Sigmoid colon (tissue), 7 donors: ENCODE data around the gene DLL4. TPM values are rescaled to one million over a fixed set of nuclear protein-coding genes. Genes with fewer than 3 reads are reported as not detected.

Experiments
- DNase-seq: peaks from one replicate; pipeline ENCODE4 v3.0.0-alpha.2; 2019
- H3K27ac ChIP-seq, 4 donors: fragments of 200-600 bp; sonication (generic); one replicate each; pipeline ENCODE4 v1.5.1; 2016 to 2019; ENCODE audit warnings: mild to moderate bottlenecking in 1 of 4
- H3K27me3 ChIP-seq, 3 donors: fragments of 200-600 bp; sonication (generic); one replicate each; pipeline ENCODE4 v1.5.1; 2019; ENCODE audit warnings: mild to moderate bottlenecking in 1 of 3
- H3K36me3 ChIP-seq, 4 donors: fragments of 200-600 bp; sonication (generic); one replicate each; pipeline ENCODE4 v1.5.1; 2016 to 2019
- H3K4me1 ChIP-seq, 4 donors: fragments of 200-600 bp; sonication (generic); one replicate each; pipeline ENCODE4 v1.5.1; 2017 to 2019
- H3K4me3 ChIP-seq, 4 donors: fragments of 200-600 bp; sonication (generic); one replicate each; pipeline ENCODE4 v1.5.1; 2017 to 2019; ENCODE audit warnings: mild to moderate bottlenecking in 2 of 4, moderate library complexity in 1 of 4
- H3K9me3 ChIP-seq, 4 donors: fragments of 200-600 bp in 3 of 4; sonication (generic) in 3 of 4; one replicate each; pipeline versions ENCODE4 v1.5.1 to v1.6.1; 2013 to 2019
- EP300 ChIP-seq, 4 donors: sonication (generic); formaldehyde crosslinking; IDR thresholded peaks; one replicate each; pipeline ENCODE4 v1.6.1; 2017; ENCODE audit warnings: antibody characterized with exemption in 4 of 4
- POLR2A ChIP-seq, 2 donors: fragments of 450-650 bp; IDR thresholded peaks; one replicate each; pipeline ENCODE4 v1.6.1; 2016; ENCODE audit warnings: antibody characterized with exemption in 2 of 2, mild to moderate bottlenecking in 2 of 2, moderate library complexity in 2 of 2
- POLR2AphosphoS5 ChIP-seq, 4 donors: sonication (generic); formaldehyde crosslinking; IDR thresholded peaks; one replicate each; pipeline ENCODE4 v1.6.1; 2017; ENCODE audit warnings: antibody characterized with exemption in 4 of 4
- WGBS, 2 donors: extraction: QIAGEN DNeasy Blood & Tissue Kit; methylation state at CpG; one replicate each; pipeline ENCODE4 v1.1.7; 2013; 5-methylcytosine and 5-hydroxymethylcytosine counted together
- intact Hi-C: fragments of 100-400 bp; cut with DNase I; formaldehyde crosslinking; loops from one replicate; pipeline ENCODE4 v1.15.1; 2023
- polyA plus RNA-seq, 3 donors: library from polyadenylated mRNA; stranded (reverse); fragments of 200-250 nt; gene quantifications; one replicate each; pipeline ENCODE4 v1.2.3, GENCODE V29; 2013
- total RNA-seq, 4 donors: library from RNA; depleted of rRNA; stranded (reverse); fragments of >200 nt; gene quantifications; one replicate each; pipeline ENCODE4 v1.1.0, GENCODE V29; 2016
- TF ChIP-seq, protein P1 (sequence below), 4 experiments: fragments of 450-650 bp in 3 of 4; fragments of 200-600 bp in 1 of 4; IDR thresholded peaks; one replicate each; pipeline ENCODE4 v1.5.1; 2016 to 2019; ENCODE audit warnings: antibody characterized with exemption in 4 of 4, mild to moderate bottlenecking in 3 of 4, moderate library complexity in 2 of 4
- donor health status: healthy with polysubstance abuse.
- donor health status: Bipolar disorder and iron deficiency.
- donor health status: healthy.

The DLL4 gene
- total and polyA plus RNA-seq, 7 donors = 1.6 to 12.2 (median 4.3) TPM

DNA sequence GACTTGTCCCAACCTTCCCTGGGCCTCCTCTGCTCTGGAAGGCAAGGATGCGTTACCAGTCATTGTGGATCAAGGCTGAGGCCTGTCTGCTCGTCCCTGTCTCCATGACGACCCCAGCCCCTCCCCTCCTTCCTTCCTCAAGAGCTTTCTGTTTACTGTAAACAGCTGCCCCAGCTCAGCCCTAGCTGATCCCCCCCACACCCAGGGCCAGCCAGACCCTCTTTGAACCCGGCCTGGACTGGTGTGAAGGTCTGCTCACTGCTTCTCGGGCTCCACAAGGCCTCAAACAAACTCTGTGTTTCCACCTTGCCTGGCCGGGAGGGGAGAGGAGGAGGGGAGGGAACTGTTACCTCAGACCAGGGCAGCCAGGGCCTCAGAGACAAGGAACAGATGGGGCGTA is 18.0 kb upstream of the DLL4 start:
- no peak overlapping the region for H3K27ac ChIP-seq
- H3K27me3 ChIP-seq = no peaks in the 10 kb centered on the region
- intact Hi-C loops = no loop called here
- TF ChIP-seq EP300 (IDR thresholded peaks at IDR 0.05) = no peak
- TF ChIP-seq, protein P1, sequence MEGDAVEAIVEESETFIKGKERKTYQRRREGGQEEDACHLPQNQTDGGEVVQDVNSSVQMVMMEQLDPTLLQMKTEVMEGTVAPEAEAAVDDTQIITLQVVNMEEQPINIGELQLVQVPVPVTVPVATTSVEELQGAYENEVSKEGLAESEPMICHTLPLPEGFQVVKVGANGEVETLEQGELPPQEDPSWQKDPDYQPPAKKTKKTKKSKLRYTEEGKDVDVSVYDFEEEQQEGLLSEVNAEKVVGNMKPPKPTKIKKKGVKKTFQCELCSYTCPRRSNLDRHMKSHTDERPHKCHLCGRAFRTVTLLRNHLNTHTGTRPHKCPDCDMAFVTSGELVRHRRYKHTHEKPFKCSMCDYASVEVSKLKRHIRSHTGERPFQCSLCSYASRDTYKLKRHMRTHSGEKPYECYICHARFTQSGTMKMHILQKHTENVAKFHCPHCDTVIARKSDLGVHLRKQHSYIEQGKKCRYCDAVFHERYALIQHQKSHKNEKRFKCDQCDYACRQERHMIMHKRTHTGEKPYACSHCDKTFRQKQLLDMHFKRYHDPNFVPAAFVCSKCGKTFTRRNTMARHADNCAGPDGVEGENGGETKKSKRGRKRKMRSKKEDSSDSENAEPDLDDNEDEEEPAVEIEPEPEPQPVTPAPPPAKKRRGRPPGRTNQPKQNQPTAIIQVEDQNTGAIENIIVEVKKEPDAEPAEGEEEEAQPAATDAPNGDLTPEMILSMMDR (IDR thresholded peaks at IDR 0.05) = no peak
- TF ChIP-seq POLR2A (IDR thresholded peaks at IDR 0.05) = no peak
- no peak for TF ChIP-seq POLR2AphosphoS5 (IDR thresholded peaks at IDR 0.05)
- no peaks in the 10 kb centered on the region for H3K36me3 ChIP-seq
- WGBS, 2 donors = 61 to 65% methylated on average over 7 of the region's 7 CpGs
- H3K9me3 ChIP-seq = no peaks in the 10 kb centered on the region
- peaks cover 0 to 15% (median 14%) of the 10 kb centered on the region in 4 donors for H3K4me1 ChIP-seq
- no peak overlapping the region for H3K4me3 ChIP-seq
- DNase-seq = no peak

DNA sequence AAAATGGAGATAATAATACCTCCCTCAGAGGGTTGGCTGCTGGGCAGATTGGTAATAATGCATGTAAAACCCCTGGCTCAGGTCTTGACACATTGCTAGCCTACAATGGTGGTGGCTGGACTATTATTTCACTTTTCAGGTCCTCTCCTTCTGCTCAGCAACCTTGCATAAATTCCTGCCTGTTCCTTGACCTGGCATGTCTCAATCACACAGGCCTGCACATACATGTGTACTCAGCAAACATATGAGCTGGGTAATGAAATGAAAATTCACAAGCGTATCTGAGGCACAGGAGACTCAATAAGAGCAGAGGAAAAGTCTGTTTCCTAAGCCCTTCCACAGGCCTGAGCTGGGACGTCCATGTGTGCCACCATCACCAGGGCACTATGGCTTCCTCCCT is 17.4 kb upstream of the DLL4 start:
- H3K36me3 ChIP-seq = no peaks in the 10 kb centered on the region
- intact Hi-C loops = no loop called here
- H3K4me1 ChIP-seq = peaks cover 0 to 10% (median 8%) of the 10 kb centered on the region in 4 donors
- DNase-seq = no peak
- WGBS, 2 donors = 87 to 91% methylated on average over 2 of the region's 2 CpGs
- H3K27ac ChIP-seq = no peak overlapping the region
- no peak overlapping the region for H3K4me3 ChIP-seq
- no peaks in the 10 kb centered on the region for H3K27me3 ChIP-seq
- no peaks in the 10 kb centered on the region for H3K9me3 ChIP-seq
- TF ChIP-seq, protein P1 (IDR thresholded peaks at IDR 0.05) = no peak
- TF ChIP-seq POLR2A (IDR thresholded peaks at IDR 0.05) (no peak), EP300 (IDR thresholded peaks at IDR 0.05) (no peak)

DNA sequence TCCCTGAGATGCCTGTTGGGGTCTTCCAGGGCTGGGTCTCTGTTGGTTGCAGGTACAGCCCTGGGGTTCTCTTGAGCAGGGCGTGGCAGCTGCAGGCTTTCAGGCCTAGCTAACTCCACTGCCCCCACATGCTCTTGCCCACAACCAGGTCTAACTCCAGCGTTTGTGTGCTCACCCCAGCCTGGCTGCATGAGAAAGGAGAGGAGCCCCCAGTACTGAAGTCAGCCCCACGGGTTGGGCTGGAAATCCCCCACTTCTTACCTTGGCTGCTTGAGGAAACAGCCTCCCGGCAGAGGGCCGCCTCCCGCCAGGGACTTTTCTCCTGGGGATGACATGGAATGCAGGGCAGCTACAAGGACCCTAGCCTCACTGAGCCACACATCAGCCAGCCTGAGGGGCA is 16.7 kb upstream of the DLL4 start:
- Histone ChIP-seq H3K9me3 (no peaks in the 10 kb centered on the region), H3K36me3 (no peaks in the 10 kb centered on the region), H3K4me1 (peaks cover 0 to 2% (median under 1%) of the 10 kb centered on the region in 4 donors), H3K27ac (no peak overlapping the region), H3K4me3 (no peak overlapping the region), H3K27me3 (no peaks in the 10 kb centered on the region)
- no peak for DNase-seq
- TF ChIP-seq POLR2AphosphoS5 (IDR thresholded peaks at IDR 0.05) (no peak), EP300 (IDR thresholded peaks at IDR 0.05) (no peak), POLR2A (IDR thresholded peaks at IDR 0.05) (no peak)
- TF ChIP-seq, protein P1 (IDR thresholded peaks at IDR 0.05) = no peak
- 69 to 74% methylated on average over 6 of the region's 6 CpGs for WGBS, 2 donors
- intact Hi-C loops = no loop called here

DNA sequence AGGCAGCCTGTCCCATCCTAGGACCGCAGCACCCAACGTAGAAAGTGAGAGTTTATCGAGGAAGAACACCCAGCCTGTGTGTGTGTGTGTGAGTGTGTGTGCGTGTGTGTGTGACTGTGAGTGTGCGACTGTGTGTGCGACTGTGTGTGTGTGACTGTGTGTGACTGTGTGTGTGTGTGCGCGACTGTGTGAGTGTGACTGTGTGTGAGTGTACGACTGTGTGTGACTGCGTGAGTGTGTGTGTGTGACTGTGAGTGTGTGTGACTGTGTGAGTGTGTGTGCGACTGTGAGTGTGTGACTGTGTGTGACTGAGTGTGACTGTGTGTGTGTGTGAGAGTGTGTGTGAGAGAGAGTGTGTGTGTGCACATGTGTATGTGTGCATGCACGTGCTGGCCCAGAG is 15.1 kb upstream of the DLL4 start:
- no peaks in the 10 kb centered on the region for H3K4me1 ChIP-seq
- no peak for TF ChIP-seq POLR2A (IDR thresholded peaks at IDR 0.05)
- TF ChIP-seq, protein P1 (IDR thresholded peaks at IDR 0.05) = no peak
- TF ChIP-seq POLR2AphosphoS5 (IDR thresholded peaks at IDR 0.05) = no peak
- no peak for TF ChIP-seq EP300 (IDR thresholded peaks at IDR 0.05)
- H3K27me3 ChIP-seq = no peaks in the 10 kb centered on the region
- intact Hi-C loops = no loop called here
- DNase-seq = no peak
- 95 to 97% methylated on average over 12 of the region's 12 CpGs for WGBS, 2 donors
- no peaks in the 10 kb centered on the region for H3K9me3 ChIP-seq
- H3K27ac ChIP-seq = no peak overlapping the region
- H3K36me3 ChIP-seq = no peaks in the 10 kb centered on the region
- H3K4me3 ChIP-seq = no peak overlapping the region

DNA sequence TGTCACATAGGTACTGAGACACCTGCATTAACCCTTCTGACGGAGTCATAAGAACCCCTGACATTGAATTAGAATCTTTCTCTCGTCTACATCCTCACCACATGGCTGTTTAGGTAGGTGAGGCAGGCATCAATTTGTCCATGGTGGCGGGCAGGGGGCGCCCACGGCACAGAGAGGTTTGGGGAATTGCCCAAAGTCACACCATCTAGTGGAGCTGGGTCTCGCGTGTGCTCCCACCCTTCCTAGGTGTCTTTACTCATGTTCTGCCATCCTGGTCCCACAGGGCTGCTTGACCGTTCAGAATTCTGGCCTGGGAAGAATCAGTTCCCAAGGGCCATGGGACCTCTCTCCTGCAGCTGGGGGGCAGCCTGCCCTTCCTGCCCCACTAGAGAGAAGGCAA is 14.7 kb upstream of the DLL4 start:
- no peaks in the 10 kb centered on the region for H3K9me3 ChIP-seq
- TF ChIP-seq POLR2AphosphoS5 (IDR thresholded peaks at IDR 0.05) = no peak
- TF ChIP-seq POLR2A (IDR thresholded peaks at IDR 0.05) = no peak
- TF ChIP-seq, protein P1 (IDR thresholded peaks at IDR 0.05) = no peak
- TF ChIP-seq EP300 (IDR thresholded peaks at IDR 0.05) = no peak
- H3K27ac ChIP-seq = no peak overlapping the region
- intact Hi-C loops = no loop called here
- WGBS, 2 donors = 84 to 89% methylated on average over 8 of the region's 8 CpGs
- no peaks in the 10 kb centered on the region for H3K27me3 ChIP-seq
- H3K36me3 ChIP-seq = no peaks in the 10 kb centered on the region
- no peaks in the 10 kb centered on the region for H3K4me1 ChIP-seq
- no peak for DNase-seq
- no peak overlapping the region for H3K4me3 ChIP-seq
